B cell (primary cell): ENCODE measurements around the gene C20orf144. TPM values are rescaled to one million over a fixed set of nuclear protein-coding genes. Genes with fewer than 3 reads are reported as not detected.

Experiments used
- ATAC-seq: fragments of 200-7000 bp; cut with Tn5 transposase; one replicate; pipeline ENCODE4 v1.10.0; 2021; ENCODE audit warnings: low read depth, mild to moderate bottlenecking, moderate number of reproducible peaks, moderate library complexity
- CTCF ChIA-PET: fragments of 350-600 bp; sonication (Branson Sonifier 250); formaldehyde crosslinking; loops from one replicate; lab custom pipeline; 2021; ENCODE audit warnings: antibody characterized with exemption, inconsistent platforms; lab: Charles Lee
- POLR2A ChIA-PET: fragments of 350-600 bp; sonication (Branson Sonifier 250); formaldehyde crosslinking; loops from one replicate; lab custom pipeline; 2021; ENCODE audit warnings: antibody characterized with exemption; lab: Charles Lee
- DNase-seq: peaks from one replicate; pipeline ENCODE4 v3.0.0; 2013
- H2AFZ ChIP-seq: 2 replicates; pipeline ENCODE4 v1.6.1; 2012; ENCODE audit warnings: mild to moderate bottlenecking, low read depth, low read length; ENCODE audit not compliant: insufficient read depth, poor library complexity, severe bottlenecking
- H3K27ac ChIP-seq, 2 donors: 1 replicate in 1 of 2; 2 replicates in 1 of 2; pipeline ENCODE4 v1.5.1; 2012 to 2013; ENCODE audit warnings: low read length in 2 of 2, mild to moderate bottlenecking in 2 of 2, moderate library complexity in 1 of 2
- H3K27me3 ChIP-seq, 4 experiments: fragments of 200-600 bp in 1 of 4; sonication (generic) in 1 of 4; replicated peaks in 1 of 4; 1 replicate in 2 of 4; 2 replicates in 2 of 4; pipeline versions ENCODE4 v1.6.1 to v1.7.0; 2013 to 2016; ENCODE audit warnings: low read length in 3 of 4, mild to moderate bottlenecking in 2 of 4, mixed read lengths in 1 of 4, moderate library complexity in 1 of 4; ENCODE audit not compliant: insufficient read depth in 4 of 4, control insufficient read depth in 3 of 4; ENCODE audit errors: control extremely low read depth in 1 of 4
- H3K36me3 ChIP-seq, 2 experiments: replicated peaks in 1 of 2; 1 replicate in 1 of 2; 2 replicates in 1 of 2; pipeline versions ENCODE4 v1.6.1 to v1.7.1; 2013; ENCODE audit warnings: low read length in 1 of 2; ENCODE audit not compliant: insufficient read depth in 2 of 2, control insufficient read depth in 1 of 2; ENCODE audit errors: control extremely low read depth in 1 of 2, extremely low read depth in 1 of 2
- H3K4me1 ChIP-seq, 2 donors: fragments of 200-600 bp in 1 of 2; sonication (generic) in 1 of 2; 1 replicate in 1 of 2; 2 replicates in 1 of 2; pipeline versions ENCODE4 v1.5.1 to v1.6.1; 2013 to 2017; ENCODE audit warnings: low read length in 2 of 2; ENCODE audit not compliant: control insufficient read depth in 2 of 2, insufficient read depth in 2 of 2
- H3K4me2 ChIP-seq: replicated peaks from 2 replicates; pipeline ENCODE3; 2012; ENCODE audit warnings: mild to moderate bottlenecking, low read depth, low read length; ENCODE audit not compliant: poor library complexity, severe bottlenecking
- H3K4me3 ChIP-seq, 5 experiments: fragments of 200-600 bp in 1 of 5; sonication (generic) in 1 of 5; 1 replicate in 3 of 5; 2 replicates in 2 of 5; pipeline versions ENCODE4 v1.5.1 to v1.7.0; 2011 to 2016; ENCODE audit warnings: low read length in 4 of 5, mild to moderate bottlenecking in 4 of 5, low read depth in 2 of 5, control low read depth in 1 of 5, moderate library complexity in 1 of 5; ENCODE audit not compliant: insufficient read depth in 1 of 5; ENCODE audit errors: control extremely low read depth in 1 of 5, extremely low read depth in 1 of 5
- H3K79me2 ChIP-seq: fragments of 200-600 bp; sonication (generic); one replicate; pipeline ENCODE4 v1.6.0; 2016; ENCODE audit warnings: low read length; ENCODE audit not compliant: control insufficient read depth, insufficient read depth
- H3K9ac ChIP-seq: fragments of 200-600 bp; sonication (generic); 2 replicates; pipeline ENCODE4 v1.6.1; 2017; ENCODE audit warnings: mild to moderate bottlenecking, low read length, moderate library complexity
- H3K9me3 ChIP-seq, 3 donors: one replicate each; pipeline versions ENCODE4 v1.6.1 to v1.7.1; 2013; ENCODE audit warnings: low read length in 2 of 3; ENCODE audit not compliant: control insufficient read depth in 2 of 3, insufficient read depth in 1 of 3; ENCODE audit errors: control extremely low read depth in 1 of 3
- H4K20me1 ChIP-seq: 2 replicates; pipeline ENCODE4 v1.6.0; 2012; ENCODE audit warnings: mild to moderate bottlenecking, low read length; ENCODE audit not compliant: insufficient read depth, control insufficient read depth, poor library complexity, severe bottlenecking
- H3K27ac Mint-ChIP-seq: one replicate; pipeline ENCODE4 v1.8.0; 2021; ENCODE audit warnings: mixed read lengths
- H3K27me3 Mint-ChIP-seq: one replicate; pipeline ENCODE4 v1.8.0; 2021; ENCODE audit warnings: mixed read lengths
- H3K4me1 Mint-ChIP-seq: one replicate; pipeline ENCODE4 v1.8.0; 2021; ENCODE audit warnings: mixed read lengths
- H3K4me3 Mint-ChIP-seq: one replicate; pipeline ENCODE4 v1.8.0; 2021; ENCODE audit warnings: mixed read lengths
- H3K9me3 Mint-ChIP-seq: one replicate; pipeline ENCODE4 v1.8.0; 2022; ENCODE audit warnings: mixed read lengths; ENCODE audit not compliant: insufficient read depth
- CTCF ChIP-seq: fragments of 200-600 bp; IDR thresholded peaks from one replicate; pipeline ENCODE4 v1.8.0; 2022; ENCODE audit warnings: antibody characterized with exemption, mild to moderate bottlenecking
- EZH2 ChIP-seq: IDR thresholded peaks from 2 replicates; pipeline ENCODE4 v1.6.1; 2012; ENCODE audit warnings: borderline replicate concordance, low read depth, mild to moderate bottlenecking, moderate library complexity, low read length; ENCODE audit not compliant: insufficient read depth, poor library complexity, severe bottlenecking
- WGBS: methylation state at CpG from one replicate; pipeline ENCODE4 v1.1.5; 2013; ENCODE audit warnings: missing lambda C conversion rate; ENCODE audit not compliant: insufficient coverage; 5-methylcytosine and 5-hydroxymethylcytosine counted together
- intact Hi-C: fragments of 100-400 bp; cut with micrococcal nuclease; formaldehyde crosslinking; loops from one replicate; pipeline ENCODE4 v1.10.0; 2022
- polyA plus RNA-seq: library from polyadenylated mRNA; depleted of rRNA; stranded (reverse); fragments of >200 nt; gene quantifications from 2 replicates; pipeline ENCODE4 v1.2.3, GENCODE V29; 2012
- total RNA-seq, 2 donors: library from RNA; stranded (reverse); fragments of 120-200 nt in 1 of 2; gene quantifications; 1 replicate in 1 of 2; 2 replicates in 1 of 2; pipeline versions ENCODE4 v1.2.3 to v1.2.4, GENCODE V29; 2013 to 2022

C20orf144 gene
- total and polyA plus RNA-seq, 2 donors (not counting 1 experiment from before 2014, with no cell fraction given), result 0.27 to 0.44 TPM

- no peaks in the 10 kb centered on the region for H4K20me1 ChIP-seq
- H3K27ac ChIP-seq, result no peak overlapping the region
- DNase-seq, result no peak
- H3K27me3 ChIP-seq, result no peaks in the 10 kb centered on the region
- no peak overlapping the region for H3K9ac ChIP-seq
- peaks cover 11 to 18% of the 10 kb centered on the region in 2 donors for H3K4me1 ChIP-seq
- ATAC-seq, result no peak
- peaks cover 6% of the 10 kb centered on the region for H3K79me2 ChIP-seq
- TF ChIP-seq EZH2 (no peak), CTCF (no peak)
- no peak overlapping the region for H3K4me3 Mint-ChIP-seq
- intact Hi-C loops, result loop anchor here (5.0 kb wide), 1 partner anchor 452 kb away; the partner anchor contains the start of gene EIF2S2
- CTCF ChIA-PET, result no interaction called here
- H3K4me1 Mint-ChIP-seq, result peaks cover 17% of the 10 kb centered on the region
- 94% methylated on average over 7 of the region's 7 CpGs for WGBS
- no peaks in the 10 kb centered on the region for H3K9me3 ChIP-seq
- no peaks in the 10 kb centered on the region for H3K36me3 ChIP-seq
- H3K4me2 ChIP-seq, result no peak overlapping the region
- POLR2A ChIA-PET, result no interaction called here
- no peak overlapping the region for H3K4me3 ChIP-seq
- no peak overlapping the region for H3K27ac Mint-ChIP-seq
- no peaks in the 10 kb centered on the region for H3K9me3 Mint-ChIP-seq
- no peak overlapping the region for H2AFZ ChIP-seq
- no peaks in the 10 kb centered on the region for H3K27me3 Mint-ChIP-seq
These were observed 1.5 kb upstream of the C20orf144 start for GRCh38 chr20:33660685-33661058.
